Tibial nerve (tissue), 4 donors: ENCODE measurements around the gene RBFOX1. TPM values are rescaled to one million over a fixed set of nuclear protein-coding genes. Genes with fewer than 3 reads are reported as not detected.

Experiments
- DNase-seq, 2 donors: peaks; one replicate each; pipeline ENCODE4 v3.0.0-alpha.2; 2019; ENCODE audit warnings: low spot score in 2 of 2
- H3K27ac ChIP-seq, 4 donors: fragments of 200-600 bp; sonication (generic) in 3 of 4; one replicate each; pipeline ENCODE4 v1.5.1; 2017 to 2019; ENCODE audit warnings: mild to moderate bottlenecking in 1 of 4
- H3K27me3 ChIP-seq, 2 donors: fragments of 200-600 bp; sonication (generic) in 1 of 2; one replicate each; pipeline versions ENCODE4 v1.5.1 to v1.6.0; 2017 to 2019
- H3K36me3 ChIP-seq, 3 donors: fragments of 200-600 bp; sonication (generic); one replicate each; pipeline ENCODE4 v1.5.1; 2018 to 2019
- H3K4me1 ChIP-seq, 4 donors: fragments of 200-600 bp; sonication (generic) in 3 of 4; one replicate each; pipeline ENCODE4 v1.5.1; 2017 to 2019
- H3K4me3 ChIP-seq, 4 donors: fragments of 200-600 bp; sonication (generic) in 3 of 4; one replicate each; pipeline ENCODE4 v1.5.1; 2017 to 2019; ENCODE audit warnings: mild to moderate bottlenecking in 1 of 4, moderate library complexity in 1 of 4
- H3K9me3 ChIP-seq, 4 donors: fragments of 200-600 bp; sonication (generic) in 3 of 4; one replicate each; pipeline ENCODE4 v1.5.1; 2017 to 2019
- EP300 ChIP-seq, 2 donors: sonication (generic); formaldehyde crosslinking; IDR thresholded peaks; one replicate each; pipeline ENCODE4 v1.6.1; 2017; ENCODE audit warnings: antibody characterized with exemption in 2 of 2, mild to moderate bottlenecking in 1 of 2
- POLR2A ChIP-seq, 2 donors: fragments of 450-650 bp; IDR thresholded peaks; one replicate each; pipeline ENCODE4 v1.6.1; 2017; ENCODE audit warnings: antibody characterized with exemption in 2 of 2, mild to moderate bottlenecking in 2 of 2, moderate library complexity in 2 of 2
- WGBS, 2 donors: methylation state at CpG; one replicate each; pipeline ENCODE4 v1.1.5; 2018; 5-methylcytosine and 5-hydroxymethylcytosine counted together
- total RNA-seq, 4 donors: library from RNA; depleted of rRNA; stranded (reverse); fragments of >200 nt; gene quantifications; one replicate each; pipeline ENCODE4 v1.1.0, GENCODE V29; 2016
- TF ChIP-seq, protein P1 (sequence below), 5 experiments: fragments of 200-600 bp in 3 of 5; fragments of 450-650 bp in 2 of 5; sonication (generic) in 3 of 5; IDR thresholded peaks; one replicate each; pipeline ENCODE4 v1.5.1; 2016 to 2019; ENCODE audit warnings: antibody characterized with exemption in 5 of 5, mild to moderate bottlenecking in 3 of 5, moderate library complexity in 2 of 5

The RBFOX1 gene
- total RNA-seq, 4 donors from 2014 or later = 0.22 to 2.1 (median 1.3) TPM; not detected in 1

DNA sequence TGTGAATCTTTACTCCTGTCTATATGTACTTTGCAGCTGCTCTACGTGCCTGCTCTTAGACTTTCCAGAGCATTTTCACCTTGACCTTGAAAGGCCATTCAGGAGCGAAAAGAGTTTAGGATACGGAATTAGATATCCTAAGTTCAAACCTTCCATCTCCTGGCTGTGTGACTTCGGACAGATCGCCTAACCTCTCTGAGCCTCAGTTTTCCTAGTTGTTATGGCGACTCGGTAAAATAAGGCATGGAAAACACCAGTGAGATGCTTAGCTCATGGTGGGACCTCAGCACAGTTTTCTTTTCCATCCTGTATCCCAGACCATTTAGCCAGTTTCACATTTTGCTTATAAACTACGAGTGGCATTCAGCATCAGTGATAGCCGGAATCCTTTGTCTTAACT lies 233.7 kb downstream of the RBFOX1 start:
- 79 to 83% methylated on average over 9 of the region's 9 CpGs for WGBS, 2 donors
- Histone ChIP-seq H3K27me3 (no peaks in the 10 kb centered on the region), H3K9me3 (peaks cover 0 to 3% (median 0%) of the 10 kb centered on the region in 4 donors), H3K27ac (no peak overlapping the region), H3K4me1 (no peaks in the 10 kb centered on the region), H3K4me3 (no peak overlapping the region), H3K36me3 (no peaks in the 10 kb centered on the region)
- no peak for DNase-seq
- TF ChIP-seq, protein P1, sequence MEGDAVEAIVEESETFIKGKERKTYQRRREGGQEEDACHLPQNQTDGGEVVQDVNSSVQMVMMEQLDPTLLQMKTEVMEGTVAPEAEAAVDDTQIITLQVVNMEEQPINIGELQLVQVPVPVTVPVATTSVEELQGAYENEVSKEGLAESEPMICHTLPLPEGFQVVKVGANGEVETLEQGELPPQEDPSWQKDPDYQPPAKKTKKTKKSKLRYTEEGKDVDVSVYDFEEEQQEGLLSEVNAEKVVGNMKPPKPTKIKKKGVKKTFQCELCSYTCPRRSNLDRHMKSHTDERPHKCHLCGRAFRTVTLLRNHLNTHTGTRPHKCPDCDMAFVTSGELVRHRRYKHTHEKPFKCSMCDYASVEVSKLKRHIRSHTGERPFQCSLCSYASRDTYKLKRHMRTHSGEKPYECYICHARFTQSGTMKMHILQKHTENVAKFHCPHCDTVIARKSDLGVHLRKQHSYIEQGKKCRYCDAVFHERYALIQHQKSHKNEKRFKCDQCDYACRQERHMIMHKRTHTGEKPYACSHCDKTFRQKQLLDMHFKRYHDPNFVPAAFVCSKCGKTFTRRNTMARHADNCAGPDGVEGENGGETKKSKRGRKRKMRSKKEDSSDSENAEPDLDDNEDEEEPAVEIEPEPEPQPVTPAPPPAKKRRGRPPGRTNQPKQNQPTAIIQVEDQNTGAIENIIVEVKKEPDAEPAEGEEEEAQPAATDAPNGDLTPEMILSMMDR (IDR thresholded peaks at IDR 0.05) = no peak
- TF ChIP-seq EP300 (IDR thresholded peaks at IDR 0.05) (no peak), POLR2A (IDR thresholded peaks at IDR 0.05) (no peak)

DNA sequence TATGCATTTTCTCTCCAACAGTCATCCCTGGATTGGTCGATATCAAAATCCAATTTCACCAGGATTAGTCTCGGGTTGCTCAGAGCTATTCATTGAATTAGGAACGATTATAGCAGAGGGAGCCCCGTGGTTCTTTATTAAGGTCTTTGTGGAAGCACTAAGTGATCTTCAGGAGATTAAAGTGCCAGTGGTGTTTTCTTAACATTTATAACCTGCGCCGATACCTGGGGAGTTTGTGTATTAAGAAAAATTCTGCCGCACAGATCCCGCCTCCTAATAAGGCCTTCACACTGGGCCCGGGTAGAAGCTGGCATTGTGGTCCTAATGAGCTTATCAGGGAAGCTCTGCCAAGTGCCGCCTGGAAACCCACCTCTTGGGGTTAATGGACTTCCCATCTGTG lies 238.7 kb downstream of the RBFOX1 start:
- 70 to 79% methylated on average over 10 of the region's 10 CpGs for WGBS, 2 donors
- Histone ChIP-seq H3K9me3 (peaks cover 0 to 16% (median 0%) of the 10 kb centered on the region in 4 donors), H3K27ac (no peak overlapping the region), H3K4me1 (no peaks in the 10 kb centered on the region), H3K36me3 (no peaks in the 10 kb centered on the region), H3K27me3 (no peaks in the 10 kb centered on the region), H3K4me3 (no peak overlapping the region)
- no peak for DNase-seq
- TF ChIP-seq, protein P1 (IDR thresholded peaks at IDR 0.05) = no peak
- TF ChIP-seq EP300 (IDR thresholded peaks at IDR 0.05) = no peak
- no peak for TF ChIP-seq POLR2A (IDR thresholded peaks at IDR 0.05)

DNA sequence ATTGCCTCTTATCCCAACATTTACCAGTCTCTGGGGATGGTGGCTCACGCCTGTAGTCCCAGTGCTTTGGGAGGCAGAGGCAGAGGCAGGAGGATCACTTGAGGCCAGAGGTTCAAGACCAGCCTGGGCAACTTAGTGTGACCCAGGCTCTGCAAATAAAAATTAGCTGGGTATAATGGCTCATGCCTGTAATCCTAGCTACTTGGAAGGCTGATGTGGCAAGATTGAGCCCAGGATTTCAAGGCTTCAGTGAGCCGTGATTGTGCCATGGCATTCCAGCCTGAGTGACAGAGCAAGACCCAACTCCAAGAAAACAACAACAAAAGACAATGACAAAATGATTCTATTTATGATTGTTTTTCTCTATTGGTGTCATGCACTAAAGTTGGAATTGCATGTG lies 244.9 kb downstream of the RBFOX1 start:
- no peak for DNase-seq
- no peak overlapping the region for H3K27ac ChIP-seq
- no peak overlapping the region for H3K4me3 ChIP-seq
- H3K27me3 ChIP-seq = no peaks in the 10 kb centered on the region
- H3K9me3 ChIP-seq = peaks cover 0 to 8% (median 0%) of the 10 kb centered on the region in 4 donors
- H3K36me3 ChIP-seq = no peaks in the 10 kb centered on the region
- no peaks in the 10 kb centered on the region for H3K4me1 ChIP-seq
- no peak for TF ChIP-seq POLR2A (IDR thresholded peaks at IDR 0.05)
- no peak for TF ChIP-seq EP300 (IDR thresholded peaks at IDR 0.05)
- TF ChIP-seq, protein P1 (IDR thresholded peaks at IDR 0.05) = no peak
- WGBS, 2 donors = 78 to 80% methylated on average over 2 of the region's 2 CpGs

DNA sequence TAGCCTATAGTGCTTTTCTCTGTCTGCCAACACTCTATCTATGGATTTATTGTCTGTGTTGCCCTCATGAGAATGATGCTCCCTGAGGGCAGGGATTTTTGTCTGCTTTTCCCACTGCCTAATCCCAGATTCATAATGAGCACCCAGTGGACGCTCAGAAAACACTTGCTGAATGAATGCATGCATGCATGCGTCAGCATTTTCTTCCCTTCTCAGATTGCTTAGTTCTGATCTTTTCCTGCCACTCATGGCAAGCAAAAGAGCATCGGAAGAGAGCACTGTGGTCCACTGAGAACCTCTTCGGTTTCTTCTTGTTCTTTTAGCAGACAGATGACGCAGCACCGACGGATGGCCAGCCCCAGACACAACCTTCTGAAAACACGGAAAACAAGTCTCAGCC lies 246.8 kb downstream of the RBFOX1 start:
- H3K4me1 ChIP-seq = no peaks in the 10 kb centered on the region
- H3K36me3 ChIP-seq = no peaks in the 10 kb centered on the region
- 89 to 90% methylated on average over 8 of the region's 8 CpGs for WGBS, 2 donors
- no peaks in the 10 kb centered on the region for H3K27me3 ChIP-seq
- DNase-seq = no peak
- no peak overlapping the region for H3K4me3 ChIP-seq
- H3K27ac ChIP-seq = no peak overlapping the region
- H3K9me3 ChIP-seq = no peaks in the 10 kb centered on the region
- TF ChIP-seq, protein P1 (IDR thresholded peaks at IDR 0.05) = no peak
- no peak for TF ChIP-seq EP300 (IDR thresholded peaks at IDR 0.05)
- TF ChIP-seq POLR2A (IDR thresholded peaks at IDR 0.05) = no peak

DNA sequence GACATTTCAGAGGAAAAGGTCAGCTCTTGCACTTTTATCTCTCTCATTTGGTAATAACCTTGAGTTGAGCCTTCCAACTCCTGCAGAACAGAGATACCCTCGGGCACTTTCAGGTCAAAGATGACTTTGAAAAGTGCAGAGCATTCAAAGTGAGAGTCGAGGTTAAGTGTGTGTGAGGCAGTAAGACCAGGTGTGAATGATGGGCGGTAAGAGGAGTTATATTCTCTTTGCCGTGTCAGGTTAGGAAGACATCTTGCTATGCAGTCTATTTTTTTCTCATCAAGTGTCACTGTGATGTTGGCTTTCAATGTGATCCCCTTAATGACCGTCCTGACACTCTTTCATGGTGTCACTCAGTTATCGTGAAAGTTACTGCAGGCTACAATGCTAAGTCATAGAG lies 248.5 kb downstream of the RBFOX1 start:
- no peak for DNase-seq
- TF ChIP-seq, protein P1 (IDR thresholded peaks at IDR 0.05) = no peak
- TF ChIP-seq EP300 (IDR thresholded peaks at IDR 0.05) (no peak), POLR2A (IDR thresholded peaks at IDR 0.05) (no peak)
- WGBS, 2 donors = 78 to 87% methylated on average over 6 of the region's 6 CpGs

More for the DNA sequence above, 248.5 kb downstream of the RBFOX1 start:
- Histone ChIP-seq H3K27me3 (no peaks in the 10 kb centered on the region), H3K27ac (no peak overlapping the region), H3K4me1 (no peaks in the 10 kb centered on the region), H3K36me3 (no peaks in the 10 kb centered on the region), H3K9me3 (no peaks in the 10 kb centered on the region), H3K4me3 (no peak overlapping the region)
